ENCODE results near the gene FBN1. TPM values are rescaled to one million over a fixed set of nuclear protein-coding genes. Genes with fewer than 3 reads are reported as not detected.

FBN1 gene
- total RNA-seq, 1 experiment from 2014 or later = 0.43 TPM

GRCh38 chr15:48634893-48635292, 10.6 kb downstream of the FBN1 start:
- no peaks in the 10 kb centered on the region for H3K9me3 ChIP-seq
- no peak overlapping the region for H3K4me3 ChIP-seq (ENCODE audit: low read depth, low read length)
- H3K27ac Mint-ChIP-seq (ENCODE audit: unreplicated experiment) = no peak overlapping the region
- no TSS peak for BruUV-seq (replicated peaks)
- no peak for TF ChIP-seq CTCF (IDR thresholded peaks at IDR 0.05; ENCODE audit: insufficient read depth in 1 of 2, low read depth in 1 of 2, low read length in 1 of 2, severe bottlenecking in 1 of 2, unreplicated experiment in 1 of 2)
- H3K36me3 ChIP-seq (ENCODE audit: control insufficient read depth, insufficient read depth, low read length) = no peaks in the 10 kb centered on the region
- H3K4me1 Mint-ChIP-seq (ENCODE audit: low read depth, unreplicated experiment) = no peaks in the 10 kb centered on the region
- no peak overlapping the region for H3K4me3 Mint-ChIP-seq (ENCODE audit: unreplicated experiment)
- intact Hi-C loops (cut with micrococcal nuclease; ENCODE audit: unreplicated experiment) = no loop called here
- no peaks in the 10 kb centered on the region for H3K27me3 ChIP-seq (replicated peaks; ENCODE audit: control insufficient read depth, insufficient read depth, low read length)
- H3K36me3 Mint-ChIP-seq (ENCODE audit: insufficient read depth, unreplicated experiment) = no peaks in the 10 kb centered on the region
- POLR2A ChIA-PET = no interaction called here
- no peaks in the 10 kb centered on the region for H3K4me1 ChIP-seq
- H3K27me3 Mint-ChIP-seq (ENCODE audit: insufficient read depth, unreplicated experiment) = peaks cover 12% of the 10 kb centered on the region
- no peaks in the 10 kb centered on the region for H3K9me3 Mint-ChIP-seq (ENCODE audit: unreplicated experiment)
- no peak for DNase-seq
- CTCF ChIA-PET = no interaction called here

GRCh38 chr15:48634096-48634495, 11.4 kb downstream of the FBN1 start:
- Mint-ChIP-seq H3K27me3 (ENCODE audit: insufficient read depth, unreplicated experiment) (peaks cover 16% of the 10 kb centered on the region), H3K27ac (ENCODE audit: unreplicated experiment) (no peak overlapping the region), H3K9me3 (ENCODE audit: unreplicated experiment) (no peaks in the 10 kb centered on the region), H3K4me1 (ENCODE audit: low read depth, unreplicated experiment) (no peaks in the 10 kb centered on the region), H3K4me3 (ENCODE audit: unreplicated experiment) (no peak overlapping the region), H3K36me3 (ENCODE audit: insufficient read depth, unreplicated experiment) (no peaks in the 10 kb centered on the region)
- H3K27me3 ChIP-seq (replicated peaks; ENCODE audit: control insufficient read depth, insufficient read depth, low read length) = no peaks in the 10 kb centered on the region
- no peak for DNase-seq
- POLR2A ChIA-PET = no interaction called here
- CTCF ChIA-PET = no interaction called here
- TF ChIP-seq CTCF (IDR thresholded peaks at IDR 0.05; ENCODE audit: insufficient read depth in 1 of 2, low read depth in 1 of 2, low read length in 1 of 2, severe bottlenecking in 1 of 2, unreplicated experiment in 1 of 2) = no peak
- H3K4me1 ChIP-seq = no peaks in the 10 kb centered on the region
- H3K36me3 ChIP-seq (ENCODE audit: control insufficient read depth, insufficient read depth, low read length) = no peaks in the 10 kb centered on the region
- BruUV-seq (replicated peaks) = no TSS peak
- H3K9me3 ChIP-seq = no peaks in the 10 kb centered on the region
- intact Hi-C loops (cut with micrococcal nuclease; ENCODE audit: unreplicated experiment) = no loop called here
- no peak overlapping the region for H3K4me3 ChIP-seq (ENCODE audit: low read depth, low read length)

DNA sequence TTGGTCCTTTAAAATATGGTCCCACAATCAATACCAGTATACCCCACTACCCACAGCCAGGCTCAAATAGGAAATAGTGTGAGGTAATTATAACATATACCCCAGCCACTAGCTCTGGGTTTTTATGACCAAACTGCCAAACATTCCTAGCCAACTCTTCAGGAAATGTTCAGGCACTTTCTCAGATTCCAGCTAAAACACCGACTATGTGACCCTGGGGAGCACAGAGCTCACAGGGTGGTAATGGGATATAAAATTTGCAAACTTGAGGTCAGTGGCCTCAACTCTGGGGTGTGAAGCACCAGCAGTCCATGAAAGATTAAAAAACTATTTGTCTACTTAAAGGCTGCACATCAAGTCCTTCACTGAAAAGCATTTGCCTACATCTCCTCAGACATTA, 12.9 kb downstream of the FBN1 start:
- Mint-ChIP-seq H3K9me3 (ENCODE audit: unreplicated experiment) (no peaks in the 10 kb centered on the region), H3K4me3 (ENCODE audit: unreplicated experiment) (no peak overlapping the region), H3K36me3 (ENCODE audit: insufficient read depth, unreplicated experiment) (no peaks in the 10 kb centered on the region), H3K4me1 (ENCODE audit: low read depth, unreplicated experiment) (no peaks in the 10 kb centered on the region), H3K27ac (ENCODE audit: unreplicated experiment) (no peak overlapping the region), H3K27me3 (ENCODE audit: insufficient read depth, unreplicated experiment) (peaks cover 17% of the 10 kb centered on the region)
- H3K27me3 ChIP-seq (replicated peaks; ENCODE audit: control insufficient read depth, insufficient read depth, low read length) = no peaks in the 10 kb centered on the region; the same call in 1 of the 2 replicates
- no TSS peak for BruUV-seq (replicated peaks)
- H3K36me3 ChIP-seq (ENCODE audit: control insufficient read depth, insufficient read depth, low read length) = no peaks in the 10 kb centered on the region
- no peak for DNase-seq
- ChIA-PET POLR2A (no interaction called here), CTCF (no interaction called here)
- no peak for TF ChIP-seq CTCF (IDR thresholded peaks at IDR 0.05; ENCODE audit: insufficient read depth in 1 of 2, low read depth in 1 of 2, low read length in 1 of 2, severe bottlenecking in 1 of 2, unreplicated experiment in 1 of 2)
- H3K4me1 ChIP-seq = no peaks in the 10 kb centered on the region
- intact Hi-C loops (cut with micrococcal nuclease; ENCODE audit: unreplicated experiment) = no loop called here
- H3K9me3 ChIP-seq = no peaks in the 10 kb centered on the region
- no peak overlapping the region for H3K4me3 ChIP-seq (ENCODE audit: low read depth, low read length)
